ENCODE measurements around the gene PHF3.
A peak's percentile ranks its signal among the peaks of the same experiment; 100 is the strongest.

PHF3 gene, protein sequence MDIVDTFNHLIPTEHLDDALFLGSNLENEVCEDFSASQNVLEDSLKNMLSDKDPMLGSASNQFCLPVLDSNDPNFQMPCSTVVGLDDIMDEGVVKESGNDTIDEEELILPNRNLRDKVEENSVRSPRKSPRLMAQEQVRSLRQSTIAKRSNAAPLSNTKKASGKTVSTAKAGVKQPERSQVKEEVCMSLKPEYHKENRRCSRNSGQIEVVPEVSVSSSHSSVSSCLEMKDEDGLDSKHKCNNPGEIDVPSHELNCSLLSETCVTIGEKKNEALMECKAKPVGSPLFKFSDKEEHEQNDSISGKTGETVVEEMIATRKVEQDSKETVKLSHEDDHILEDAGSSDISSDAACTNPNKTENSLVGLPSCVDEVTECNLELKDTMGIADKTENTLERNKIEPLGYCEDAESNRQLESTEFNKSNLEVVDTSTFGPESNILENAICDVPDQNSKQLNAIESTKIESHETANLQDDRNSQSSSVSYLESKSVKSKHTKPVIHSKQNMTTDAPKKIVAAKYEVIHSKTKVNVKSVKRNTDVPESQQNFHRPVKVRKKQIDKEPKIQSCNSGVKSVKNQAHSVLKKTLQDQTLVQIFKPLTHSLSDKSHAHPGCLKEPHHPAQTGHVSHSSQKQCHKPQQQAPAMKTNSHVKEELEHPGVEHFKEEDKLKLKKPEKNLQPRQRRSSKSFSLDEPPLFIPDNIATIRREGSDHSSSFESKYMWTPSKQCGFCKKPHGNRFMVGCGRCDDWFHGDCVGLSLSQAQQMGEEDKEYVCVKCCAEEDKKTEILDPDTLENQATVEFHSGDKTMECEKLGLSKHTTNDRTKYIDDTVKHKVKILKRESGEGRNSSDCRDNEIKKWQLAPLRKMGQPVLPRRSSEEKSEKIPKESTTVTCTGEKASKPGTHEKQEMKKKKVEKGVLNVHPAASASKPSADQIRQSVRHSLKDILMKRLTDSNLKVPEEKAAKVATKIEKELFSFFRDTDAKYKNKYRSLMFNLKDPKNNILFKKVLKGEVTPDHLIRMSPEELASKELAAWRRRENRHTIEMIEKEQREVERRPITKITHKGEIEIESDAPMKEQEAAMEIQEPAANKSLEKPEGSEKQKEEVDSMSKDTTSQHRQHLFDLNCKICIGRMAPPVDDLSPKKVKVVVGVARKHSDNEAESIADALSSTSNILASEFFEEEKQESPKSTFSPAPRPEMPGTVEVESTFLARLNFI (N-terminal part only)

DNA sequence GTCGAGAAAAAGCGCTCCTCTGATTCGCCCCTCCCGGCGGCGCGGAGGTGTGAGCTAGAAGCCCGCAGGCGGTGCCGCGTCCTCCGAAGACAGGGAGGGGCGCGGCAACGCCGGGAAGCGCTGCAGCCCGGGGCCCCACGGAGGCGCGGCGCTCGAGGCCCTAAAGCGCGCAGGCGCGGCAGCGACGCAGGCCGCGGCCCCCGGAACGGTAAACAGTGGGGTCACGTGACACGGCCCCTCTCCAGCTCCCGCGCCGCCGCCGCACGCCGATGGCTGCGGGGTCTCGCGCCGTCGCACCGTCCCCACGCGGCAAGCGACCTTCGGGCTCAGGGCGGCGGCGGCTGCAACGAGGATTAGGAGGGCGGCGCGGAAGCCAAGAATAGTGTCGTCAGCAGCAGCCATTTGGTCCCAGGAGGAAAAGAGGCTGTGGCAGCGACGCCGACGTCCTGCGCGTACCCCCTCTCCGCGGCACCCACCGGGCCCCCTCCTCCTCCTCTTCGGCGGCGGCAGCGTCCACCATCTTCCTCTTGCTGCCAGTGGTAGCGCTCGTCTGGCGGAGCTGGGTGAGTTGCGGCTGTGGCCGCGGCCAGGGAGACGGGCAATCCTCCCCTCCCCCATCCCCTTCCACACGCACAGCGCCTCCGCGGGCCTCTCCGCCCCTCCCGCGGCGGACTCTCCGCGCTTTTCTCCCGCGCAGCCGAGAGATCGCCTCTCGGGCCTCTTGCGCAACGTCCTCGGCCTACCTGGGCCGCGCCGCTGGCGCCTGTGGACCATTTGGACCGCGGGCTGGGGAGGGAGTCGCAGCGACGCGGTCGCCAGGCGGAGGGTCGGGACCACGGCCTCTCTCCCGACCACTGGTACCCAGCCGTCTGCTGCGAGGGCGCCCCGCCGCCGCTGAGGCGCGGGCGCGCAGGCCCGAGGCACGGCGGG, at the start of gene PHF3:
PHF3 (plus strand) TSS at position 215 of the 930 bp plus-strand sequence. CDS start 10,750 bp downstream, outside the sequence.
- DNase-seq, result peak; percentile 83 to 96 (median 90)

DNA sequence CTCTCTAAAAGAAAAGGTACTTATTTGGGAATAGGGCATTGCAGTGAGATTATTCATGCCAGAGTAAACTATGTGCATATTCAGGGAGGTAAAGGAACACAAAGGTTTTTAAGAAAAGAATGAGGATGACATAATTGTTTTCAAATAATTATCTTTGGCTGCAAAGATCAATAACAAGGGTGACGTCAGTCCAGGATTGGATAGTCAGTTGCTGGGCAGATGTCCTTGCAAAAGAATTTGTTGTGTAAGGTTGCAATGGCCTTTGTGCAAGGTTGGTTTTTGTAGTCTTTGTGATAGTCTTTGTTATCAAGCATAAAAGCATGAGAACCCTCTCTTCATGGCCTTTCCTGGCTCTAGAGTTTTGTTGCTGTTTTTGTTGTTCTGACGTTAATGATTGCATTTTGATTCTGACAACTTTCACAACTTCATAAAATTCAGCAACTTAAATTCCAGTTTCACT, 45.6 kb upstream of the PHF3 start:
- DNase-seq, result no peak

DNA sequence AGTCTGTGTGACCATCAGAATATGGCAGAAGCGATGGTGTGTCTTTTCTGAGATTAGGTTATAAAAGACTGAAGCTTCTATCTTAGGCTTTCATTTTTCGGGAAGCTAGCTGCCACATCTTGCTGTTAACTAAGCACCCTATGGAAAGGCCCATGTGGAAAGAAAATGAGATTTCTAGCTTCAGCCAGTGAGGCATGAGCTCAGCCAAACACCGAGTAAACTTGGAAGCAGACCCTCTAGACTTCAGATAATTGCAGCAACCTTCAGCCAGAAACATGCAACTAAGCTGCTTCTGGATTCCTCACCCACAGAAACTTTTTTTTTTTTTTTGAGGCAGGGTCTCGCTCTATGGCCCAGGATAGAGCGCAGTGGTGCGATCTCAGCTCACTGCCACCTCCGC, 42.7 kb upstream of the PHF3 start:
- no peak for DNase-seq

DNA sequence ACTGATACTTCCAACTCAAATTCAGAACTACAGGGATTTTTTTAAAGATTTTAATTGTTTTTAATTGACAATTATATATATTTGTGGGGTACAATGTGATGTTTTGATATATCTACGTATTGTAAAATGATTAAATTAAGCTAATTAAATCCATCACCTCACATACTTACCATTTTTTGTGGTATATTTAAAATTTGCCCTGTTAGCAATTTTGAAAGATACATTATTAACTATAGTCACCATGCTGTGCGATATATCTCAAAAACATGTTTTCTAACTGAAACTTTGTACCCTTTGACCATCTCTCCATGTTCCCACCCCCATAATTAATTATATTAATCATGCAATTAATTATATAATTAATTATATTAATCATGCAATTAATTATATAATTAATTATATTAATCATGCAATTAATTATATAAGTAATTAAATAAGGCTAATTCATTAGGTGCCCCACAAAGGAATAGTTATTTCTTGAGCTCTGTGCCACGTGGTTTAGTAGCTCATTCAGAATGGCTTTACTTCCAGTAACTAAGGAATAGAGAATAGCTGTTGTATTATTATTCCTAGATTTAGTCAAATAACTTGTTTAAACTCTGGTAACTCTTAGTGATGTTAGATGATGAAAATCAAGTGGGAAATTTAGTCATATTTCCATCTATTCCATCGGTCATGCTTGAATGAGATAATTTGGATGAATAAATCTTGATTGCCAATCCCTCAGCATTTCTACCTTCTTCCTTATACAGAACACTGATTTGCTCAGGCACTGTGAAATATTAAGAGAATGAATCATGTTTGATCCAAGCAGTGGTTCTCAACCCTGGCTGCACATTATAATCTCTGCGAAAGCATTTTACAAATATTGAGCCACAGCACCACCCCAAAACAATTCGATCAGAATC, 38.2 kb upstream of the PHF3 start:
- no peak for DNase-seq

DNA sequence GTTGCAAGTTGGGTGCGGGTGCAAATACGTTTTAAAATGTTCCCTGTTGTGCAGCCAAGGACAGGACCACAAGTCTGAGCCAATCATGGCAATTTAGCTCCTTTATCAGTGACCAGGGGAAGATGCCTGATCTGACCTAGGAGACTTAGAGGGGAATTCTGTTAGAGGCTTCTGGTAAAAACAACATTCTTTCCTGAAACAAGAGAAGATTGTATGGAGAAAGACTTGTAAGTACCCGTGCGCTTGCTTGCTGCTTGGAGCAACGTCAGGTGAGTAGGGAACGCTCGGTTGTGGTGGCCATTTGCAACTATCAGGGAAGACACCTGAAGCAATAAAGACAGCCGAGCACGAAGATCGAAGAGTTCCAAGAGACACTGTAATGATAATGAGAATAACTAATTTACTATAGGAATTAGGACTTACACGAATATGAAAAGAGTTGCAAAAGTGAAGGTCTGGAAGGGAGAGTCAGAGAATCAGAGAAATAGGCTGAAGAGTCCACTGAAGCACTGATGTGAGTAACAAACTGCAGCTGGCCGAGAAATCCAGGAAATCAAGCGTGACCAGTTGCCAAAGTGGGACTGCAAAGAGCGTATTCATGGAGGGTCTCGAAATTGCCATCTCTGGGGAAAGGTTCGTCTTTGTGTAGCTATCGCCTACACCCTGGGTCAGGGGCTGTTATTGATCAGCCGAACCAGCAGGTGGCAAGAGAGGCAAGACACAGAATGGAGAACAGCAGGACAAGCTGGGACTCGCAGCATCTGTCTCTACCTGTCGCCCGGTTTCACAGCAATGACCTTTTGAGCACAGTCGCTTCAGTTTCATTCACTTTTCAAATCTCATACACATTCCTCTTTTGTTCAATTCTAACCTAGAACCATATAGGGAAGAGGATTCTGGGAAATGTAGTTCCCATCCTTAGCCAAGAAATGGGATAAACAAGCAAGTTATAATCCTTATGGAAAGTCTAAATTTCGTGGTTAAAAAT, 37.3 kb upstream of the PHF3 start:
- peak; percentile 48 to 76 (median 64) for DNase-seq

DNA sequence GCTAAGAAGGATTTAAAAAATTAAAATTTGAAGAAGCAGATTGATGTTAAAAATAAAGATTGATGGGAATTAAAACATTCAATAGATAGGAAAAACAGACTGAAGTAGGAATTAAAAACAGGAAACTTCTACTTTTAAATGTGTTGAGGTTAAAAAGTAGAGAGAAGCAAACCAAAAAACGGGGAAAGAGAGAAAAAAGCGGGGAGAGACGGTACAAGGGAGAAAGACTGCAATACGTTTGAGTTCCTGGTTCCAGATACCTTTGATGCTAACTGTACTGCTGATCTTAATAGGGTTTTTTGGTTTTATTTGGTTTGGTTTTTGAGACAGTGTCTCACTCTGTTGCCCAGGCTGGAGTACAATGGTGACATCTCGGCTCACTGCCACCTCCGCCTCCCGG, 36.4 kb upstream of the PHF3 start:
- no peak for DNase-seq

DNA sequence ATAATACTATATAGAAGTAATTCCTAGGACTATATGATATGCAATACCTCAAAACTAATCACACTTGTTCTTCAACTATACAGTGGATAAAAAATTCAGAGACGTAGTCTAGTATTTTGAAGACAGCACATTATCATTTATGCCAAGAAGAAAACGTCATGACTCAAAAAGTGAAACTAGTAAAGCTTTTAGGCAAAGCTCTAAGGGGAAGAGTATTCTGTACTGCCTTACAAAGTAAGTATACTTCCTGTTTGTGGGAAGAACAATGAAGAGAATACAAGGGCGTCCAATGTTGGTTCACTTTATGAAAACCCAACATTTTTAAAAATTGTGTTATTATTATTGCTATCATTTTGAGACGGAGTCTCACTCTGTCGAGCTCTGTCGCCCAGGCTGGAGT, 35.5 kb upstream of the PHF3 start:
- DNase-seq, result no peak

DNA sequence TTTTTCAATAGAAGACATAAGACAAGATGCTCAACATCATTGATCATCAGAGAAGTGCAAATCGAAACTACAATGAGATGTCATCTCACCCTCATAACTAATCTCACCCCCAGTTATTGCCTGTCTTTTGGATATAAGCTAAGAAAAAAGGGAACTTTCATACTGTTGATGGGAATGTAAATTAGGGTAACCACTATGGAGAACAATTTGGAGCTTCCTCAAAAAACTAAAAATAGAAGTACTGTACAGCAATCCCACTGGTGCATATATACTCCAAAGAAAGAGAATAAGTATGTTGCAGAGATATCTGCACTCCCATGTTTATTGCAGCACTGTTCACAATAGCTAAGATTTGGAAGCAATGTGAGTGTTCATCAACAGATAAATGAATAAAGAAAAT, 26.4 kb upstream of the PHF3 start:
- DNase-seq, result no peak

DNA sequence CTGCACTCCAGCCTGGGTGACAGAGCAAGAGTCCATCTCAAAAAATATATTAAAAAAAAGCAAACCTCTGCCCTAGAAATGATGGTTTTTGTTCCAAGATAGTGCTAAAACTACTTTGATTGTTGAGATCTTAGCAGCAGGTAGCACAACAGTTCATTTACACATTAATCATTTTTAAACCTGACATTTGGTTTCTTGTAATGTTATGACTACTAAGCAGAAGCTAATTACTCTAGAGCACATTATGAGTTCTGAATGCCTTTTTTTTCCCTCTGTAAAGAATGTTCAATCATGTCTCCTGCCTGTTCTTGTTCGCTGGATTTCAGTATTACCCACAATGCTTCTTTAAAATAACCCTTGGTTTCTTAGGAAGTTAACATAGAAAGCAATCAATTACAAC, 24.7 kb upstream of the PHF3 start:
- DNase-seq, result no peak

DNA sequence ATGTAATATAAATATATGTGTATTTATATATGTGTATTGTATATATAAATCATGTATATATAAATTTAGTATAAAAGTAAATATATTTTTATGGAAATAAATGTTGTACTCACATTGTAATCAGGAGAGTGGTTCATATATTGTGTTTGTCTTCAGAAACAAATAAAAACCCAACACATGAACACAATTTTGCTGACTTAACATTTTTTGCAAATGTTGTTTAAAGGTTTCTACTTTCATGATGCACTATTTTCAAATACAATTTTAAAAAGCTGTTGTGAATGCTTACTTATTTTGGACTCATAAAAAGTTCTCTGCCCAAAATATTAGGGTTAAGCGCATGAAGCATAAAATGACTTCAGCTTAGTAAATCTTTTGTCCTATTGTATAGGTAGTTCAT, 24.0 kb upstream of the PHF3 start:
- DNase-seq, result no peak

DNA sequence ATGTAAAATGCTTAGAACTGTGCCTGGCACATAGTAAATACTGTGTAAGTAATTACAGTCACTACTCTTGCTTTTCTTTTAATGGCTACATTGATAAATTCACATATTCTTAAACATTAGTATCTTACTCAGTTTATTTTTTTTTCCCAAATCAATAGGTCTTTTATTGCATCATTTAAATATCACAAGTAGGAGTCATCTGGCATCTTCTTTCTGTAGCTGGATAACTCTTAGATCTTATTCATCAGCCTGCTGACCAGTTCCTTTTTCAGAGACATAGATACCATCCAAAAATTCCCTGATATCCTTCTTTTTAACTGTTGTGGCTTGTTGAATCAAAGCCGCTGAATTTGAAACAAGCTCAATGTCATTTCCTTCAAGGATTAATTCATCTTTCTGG, 20.0 kb upstream of the PHF3 start:
- DNase-seq, result no peak

DNA sequence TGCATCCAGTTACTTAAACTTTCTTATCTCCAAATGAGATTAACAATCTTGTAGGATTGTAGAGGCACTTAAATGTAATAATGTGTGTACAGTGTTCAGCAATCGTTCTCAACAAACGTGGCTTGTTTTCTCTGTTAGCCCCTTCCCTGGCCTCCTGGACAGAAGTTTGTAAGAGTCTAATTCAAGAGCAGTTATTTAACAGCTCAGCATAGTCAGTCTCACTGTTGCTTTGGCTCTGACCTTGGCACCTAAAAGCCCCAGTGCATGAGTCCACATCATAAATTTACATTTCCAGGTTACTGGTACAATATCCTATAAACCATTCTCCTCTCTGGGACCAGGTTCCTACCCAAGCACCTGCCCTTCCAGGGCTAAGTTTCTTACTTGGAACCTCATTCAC, 11.5 kb upstream of the PHF3 start:
- no peak for DNase-seq

DNA sequence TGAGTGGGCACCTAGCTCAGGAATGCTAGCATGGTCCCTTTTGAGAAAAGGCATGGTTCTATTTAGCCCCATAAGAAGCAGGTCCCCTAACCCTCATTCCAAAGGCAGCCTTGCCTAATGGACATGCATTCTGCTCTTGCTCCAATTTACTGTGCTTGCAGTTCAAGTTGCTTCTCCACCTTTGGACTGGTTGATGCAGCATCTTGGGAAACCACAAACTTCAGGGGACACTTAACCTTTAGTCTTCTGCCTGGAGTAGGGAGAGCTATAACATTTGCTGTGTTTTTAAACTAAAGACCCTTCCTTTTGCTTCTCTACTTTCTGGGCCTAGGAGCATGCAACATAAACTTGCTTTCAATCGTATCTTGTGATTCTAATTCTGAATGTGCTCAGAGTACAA, 5.1 kb upstream of the PHF3 start:
- no peak for DNase-seq

DNA sequence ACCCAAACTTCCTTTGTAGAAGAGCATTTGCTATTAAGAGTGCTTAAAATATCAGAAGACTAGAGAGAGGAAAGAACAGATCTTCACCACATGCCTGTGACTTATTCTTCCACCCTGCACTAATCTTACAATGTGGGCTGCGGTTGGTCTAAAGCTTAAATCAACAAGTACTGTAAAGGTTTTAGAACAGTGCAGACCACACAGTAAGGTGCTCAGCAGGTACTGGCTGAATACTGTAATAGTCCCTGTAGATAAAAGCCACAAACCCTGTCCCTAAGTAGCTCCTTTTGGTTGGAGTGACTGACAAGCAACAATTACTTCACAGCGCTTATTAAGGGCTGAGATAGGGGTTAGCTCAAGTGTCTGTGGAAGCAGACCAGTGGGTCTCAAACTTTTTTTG, 972 bp upstream of the PHF3 start:
- no peak for DNase-seq

DNA sequence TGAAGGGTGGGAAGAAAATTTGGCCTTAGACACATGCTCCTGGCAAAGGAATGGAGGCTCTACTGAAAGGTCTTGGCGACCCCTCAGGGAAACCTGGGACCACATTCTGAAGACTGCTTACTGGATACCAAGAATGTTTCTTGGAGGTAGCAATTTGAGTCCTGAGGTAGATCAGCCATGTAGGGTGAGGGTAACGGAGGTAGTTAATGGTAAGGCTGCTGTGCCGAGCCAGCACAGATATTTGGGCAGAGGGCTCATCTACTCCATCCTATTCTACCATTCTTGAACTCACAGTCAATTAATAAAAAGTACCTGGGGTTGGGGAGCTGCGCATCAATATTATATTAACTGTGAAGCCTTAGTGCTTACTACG, 401 bp upstream of the PHF3 start:
- DNase-seq, result no peak

DNA sequence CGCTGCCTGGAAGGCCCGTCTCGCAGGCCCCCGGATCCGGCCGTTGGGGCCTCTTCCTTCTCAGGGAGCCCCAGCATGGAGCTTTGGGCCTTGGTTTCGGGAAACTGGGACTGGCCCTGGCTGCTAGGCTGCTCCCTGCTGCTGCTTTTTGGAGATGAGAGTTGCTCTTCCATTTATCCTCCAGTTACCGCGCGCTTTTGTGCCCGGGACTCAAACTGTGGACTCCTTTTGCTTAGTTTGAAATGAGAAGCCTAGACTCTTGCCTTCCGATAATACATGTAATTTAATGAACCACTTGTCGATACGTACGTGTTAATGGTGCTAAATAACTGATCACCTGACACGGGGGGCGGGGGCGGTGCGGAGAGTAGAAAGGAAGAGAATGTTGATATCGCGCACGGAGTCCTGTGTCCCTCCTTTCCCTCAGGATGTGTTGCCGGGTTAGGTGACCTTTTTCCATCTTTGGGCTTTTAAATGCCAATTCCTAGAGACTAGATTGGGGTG, 968 bp downstream of the PHF3 start:
- peak; percentile 17 to 65 (median 45) for DNase-seq

DNA sequence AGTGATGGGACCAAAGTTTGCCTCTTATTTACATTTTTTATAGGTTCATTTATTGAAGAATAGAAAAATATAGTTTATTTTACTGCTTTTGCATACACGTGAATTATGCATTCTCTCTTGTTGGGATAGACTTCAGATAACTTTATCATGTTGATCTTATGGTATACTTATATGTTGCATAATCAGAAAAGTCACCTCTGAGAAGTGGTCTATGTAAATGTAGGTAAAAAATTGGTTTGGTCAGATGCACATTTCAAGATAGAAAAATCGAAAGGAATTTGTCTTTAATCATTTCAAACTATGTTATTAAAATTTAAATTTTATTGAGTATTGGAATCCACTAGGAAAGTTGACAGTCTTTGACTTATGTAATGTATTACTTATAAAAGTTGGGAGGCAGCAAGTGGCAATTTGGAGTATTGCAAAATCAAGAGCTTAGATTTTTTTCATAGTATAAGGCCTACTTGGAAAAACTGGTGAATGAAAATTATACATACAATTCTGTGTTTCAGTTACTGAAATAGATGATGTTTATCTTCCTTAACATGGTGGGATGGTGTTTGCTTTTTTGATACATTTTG, 2.4 kb downstream of the PHF3 start:
- DNase-seq, result no peak

DNA sequence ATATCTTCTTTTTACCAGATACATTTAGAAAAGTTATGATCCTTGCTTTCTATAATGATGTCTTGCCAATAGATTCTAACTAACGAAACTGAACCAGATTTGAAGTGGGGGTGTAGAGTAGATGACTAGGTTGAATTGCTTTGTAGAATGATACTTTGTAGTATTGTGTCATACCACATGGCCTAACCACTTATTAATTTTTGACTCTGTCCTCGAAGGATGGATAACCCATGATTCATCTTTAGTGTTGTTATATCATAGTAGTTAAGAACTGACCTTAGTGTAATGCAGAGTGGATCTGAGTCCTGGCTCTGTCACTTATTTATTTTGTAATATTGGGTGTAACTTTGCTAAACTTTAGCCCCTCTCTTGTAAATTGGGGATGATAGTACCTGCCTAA, 4.5 kb downstream of the PHF3 start:
- DNase-seq, result no peak

DNA sequence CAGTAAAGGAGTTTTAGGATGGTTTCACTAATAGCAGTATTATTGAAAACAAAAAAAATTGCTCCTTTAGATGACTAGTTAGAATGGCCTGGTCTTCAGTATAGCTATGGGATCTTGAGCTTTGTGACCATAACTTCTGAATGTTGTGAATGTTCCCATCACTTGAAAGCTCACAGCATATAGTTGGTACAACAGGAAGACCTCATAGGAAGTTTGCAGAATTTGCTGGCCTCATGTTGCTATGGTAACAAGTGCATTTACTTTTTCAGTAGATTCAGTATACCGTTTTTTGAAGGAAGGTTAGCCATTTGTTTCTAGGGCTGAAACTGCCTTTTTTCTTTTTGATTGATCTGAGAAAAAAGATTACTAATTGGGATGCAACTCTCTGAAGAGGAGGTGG, 8.3 kb downstream of the PHF3 start:
- DNase-seq, result peak in 5 of 6 experiments; percentile 2 to 63 (median 56)

Data from stimulated activated naive CD4-positive, alpha-beta T cell (primary cell).